K562 (cell line): ENCODE data around the gene ANKRD11. TPM values are rescaled to one million over a fixed set of nuclear protein-coding genes. Genes with fewer than 3 reads are reported as not detected.

Experiments used
- ATAC-seq: fragments of 200-7000 bp; cut with Tn5 transposase; 3 replicates; pipeline ENCODE4 v1.9.1; 2020; ENCODE audit warnings: moderate library complexity
- BruUV-seq: library from RNA; stranded (reverse); fragments of 400-500 nt; replicated peaks from 2 replicates; lab custom pipeline; 2021; lab: Mats Ljungman, UMichigan
- CTCF ChIA-PET: fragments of 300-600 bp; formaldehyde crosslinking; extraction: SDS; loops from one replicate; lab custom pipeline; 2021; ENCODE audit warnings: low intra/inter-chr PET ratio; lab: Yijun Ruan, JAX
- POLR2A ChIA-PET: fragments of 300-600, 350-650 bp; sonication (Branson Sonifier 250); formaldehyde crosslinking; extraction: SDS; loops from one replicate; lab custom pipeline; 2021; ENCODE audit warnings: antibody characterized with exemption, inconsistent platforms; lab: Yijun Ruan, JAX
- DNase-seq, 4 experiments: peaks; one replicate each; pipeline versions ENCODE4 v3.0.0 to v3.0.0-alpha.2; 2011 to 2018; ENCODE audit warnings: low spot score in 3 of 4, mixed read lengths in 3 of 4; ENCODE audit errors: extremely low read depth in 1 of 4
- FAIRE-seq: peaks from 2 replicates; lab custom pipeline; 2011; peaks lifted over from hg19 to GRCh38; lab: Jason Lieb, UNC
- H2AFZ ChIP-seq: 2 replicates; pipeline ENCODE4 v1.6.0; 2011; ENCODE audit warnings: low read depth, low read length, control low read depth, inconsistent platforms
- H3K27ac ChIP-seq: fragments of 200-600 bp; 3 replicates; pipeline ENCODE4 v1.8.0; 2011; ENCODE audit warnings: low read depth, mild to moderate bottlenecking, control low read depth, inconsistent platforms, low read length, moderate library complexity, mixed read lengths; ENCODE audit errors: extremely low read depth
- H3K27me3 ChIP-seq, 2 experiments: fragments of 300-600 bp in 1 of 2; 2 replicates in 1 of 2; 3 replicates in 1 of 2; pipeline versions ENCODE4 v1.6.0 to v1.8.0; 2011; ENCODE audit warnings: inconsistent platforms in 2 of 2, low read length in 2 of 2, mild to moderate bottlenecking in 1 of 2, mixed read lengths in 1 of 2, moderate library complexity in 1 of 2; ENCODE audit not compliant: control insufficient read depth in 2 of 2, insufficient read depth in 2 of 2
- H3K36me3 ChIP-seq: fragments of 300-600 bp; 3 replicates; pipeline ENCODE4 v1.8.0; 2011; ENCODE audit warnings: mild to moderate bottlenecking, low read length, inconsistent platforms; ENCODE audit not compliant: control insufficient read depth, insufficient read depth
- H3K4me1 ChIP-seq, 2 experiments: fragments of 200-600 bp in 1 of 2; replicated peaks in 1 of 2; 2 replicates in 1 of 2; 3 replicates in 1 of 2; pipeline versions ENCODE4 v1.5.1 to v1.8.0; 2011; ENCODE audit warnings: inconsistent platforms in 2 of 2, low read length in 2 of 2, mild to moderate bottlenecking in 1 of 2, mixed read lengths in 1 of 2, moderate library complexity in 1 of 2; ENCODE audit not compliant: control insufficient read depth in 2 of 2, insufficient read depth in 2 of 2
- H3K4me2 ChIP-seq: 2 replicates; pipeline ENCODE4 v1.6.1; 2011; ENCODE audit warnings: low read length, control low read depth, inconsistent platforms, mixed read lengths; ENCODE audit not compliant: insufficient read depth
- H3K4me3 ChIP-seq: fragments of 200-600 bp; sonication (generic), shearing (Covaris generic); 2 replicates; pipeline ENCODE4 v1.5.1; 2016; ENCODE audit warnings: control low read depth, inconsistent platforms
- H3K79me2 ChIP-seq: fragments of 200-600 bp; 3 replicates; pipeline ENCODE4 v1.8.0; 2011; ENCODE audit warnings: low read length, inconsistent platforms; ENCODE audit not compliant: control insufficient read depth, insufficient read depth
- H3K9ac ChIP-seq, 2 experiments: 2 replicates each; pipeline versions ENCODE4 v1.6.0 to v1.6.1; 2011; ENCODE audit warnings: low read depth in 2 of 2, low read length in 2 of 2, control low read depth in 1 of 2, inconsistent platforms in 1 of 2, mild to moderate bottlenecking in 1 of 2, mixed read lengths in 1 of 2; ENCODE audit not compliant: insufficient read depth in 1 of 2
- H3K9me1 ChIP-seq: one replicate; pipeline ENCODE4 v1.6.0; 2011; ENCODE audit warnings: inconsistent platforms, mild to moderate bottlenecking, low read length, moderate library complexity; ENCODE audit not compliant: control insufficient read depth, insufficient read depth
- H3K9me3 ChIP-seq: replicated peaks from 2 replicates; pipeline ENCODE4 v1.5.1; 2011; ENCODE audit warnings: low read depth, low read length, inconsistent platforms; ENCODE audit not compliant: control insufficient read depth, insufficient read depth
- H4K20me1 ChIP-seq: replicated peaks from 2 replicates; pipeline ENCODE4 v1.6.1; 2011; ENCODE audit warnings: low read length, inconsistent platforms, mixed read lengths; ENCODE audit not compliant: control insufficient read depth, insufficient read depth
- ATF1 ChIP-seq, 2 experiments: fragments of 450-650 bp in 1 of 2; IDR thresholded peaks; 2 replicates each; pipeline ENCODE4 v1.6.1; 2016; ENCODE audit warnings: missing compliant biosample characterization in 1 of 2, missing genetic modification characterization in 1 of 2
- BCL6 ChIP-seq: fragments of 250-450 bp; sonication (Bioruptor Pico); IDR thresholded peaks from 2 replicates; pipeline ENCODE4 v1.4.0; 2020
- HLTF ChIP-seq: fragments of 450-650 bp; IDR thresholded peaks from 2 replicates; pipeline ENCODE4 v1.6.1; 2016
- JUNB ChIP-seq: fragments of 450-650 bp; formaldehyde crosslinking; conservative IDR thresholded peaks from 2 replicates; pipeline ENCODE4 v1.4.0; 2020; ENCODE audit warnings: mild to moderate bottlenecking
- MAFG ChIP-seq: fragments of 450-650 bp; conservative IDR thresholded peaks from 2 replicates; pipeline ENCODE4 v1.6.1; 2016; ENCODE audit warnings: missing genetic modification characterization, missing compliant biosample characterization
- RFX1 ChIP-seq: fragments of 450-650 bp; IDR thresholded peaks from 2 replicates; pipeline ENCODE4 v1.6.1; 2016; ENCODE audit warnings: mild to moderate bottlenecking, moderate library complexity
- ZFX ChIP-seq: sonication (generic); formaldehyde crosslinking; IDR thresholded peaks from 2 replicates; pipeline ENCODE4 v1.8.0; 2022; ENCODE audit warnings: mild to moderate bottlenecking, missing genetic modification reagents, moderate library complexity
- ZNF699 ChIP-seq: fragments of 250-450 bp; sonication (Bioruptor Pico); IDR thresholded peaks from 2 replicates; pipeline ENCODE4 v1.8.0; 2021; ENCODE audit warnings: mild to moderate bottlenecking, moderate library complexity; ENCODE audit not compliant: insufficient replicate concordance
- WGBS: fragments of 100-300 bp; shearing (Covaris generic); methylation state at CpG from one replicate; pipeline ENCODE4 v1.1.6; 2016; ENCODE audit warnings: low coverage, mixed read lengths; ENCODE audit not compliant: insufficient coverage; ENCODE audit errors: missing lambda C conversion rate; 5-methylcytosine and 5-hydroxymethylcytosine counted together
- in situ Hi-C: fragments of 300-500 bp; cut with MboI; formaldehyde crosslinking; loops from 4 replicates; pipeline ENCODE4 v1.15.0; 2018; ENCODE audit warnings: inconsistent platforms, mixed read lengths
- intact Hi-C: fragments of 100-400 bp; cut with micrococcal nuclease; formaldehyde crosslinking; loops from 2 replicates; pipeline ENCODE4 v1.14.2; 2022
- polyA plus RNA-seq, 8 experiments: library from polyadenylated mRNA; depleted of rRNA in 4 of 8; stranded (reverse) in 5 of 8; unstranded in 3 of 8; fragments of >200 nt; fragmentation: Nextera tagmentation in 2 of 8; fragmentation: Illumina TruSeq in 1 of 8; extraction: Ambion mirVana in 2 of 8; extraction: Trizol in 1 of 8; gene quantifications; 2 replicates each; pipeline versions ENCODE4 v1.2.1 to v1.2.3, GENCODE V29; 2011 to 2014; ENCODE audit warnings: inconsistent platforms in 1 of 8, missing spikeins in 1 of 8
- total RNA-seq, 7 experiments: library from RNA; depleted of rRNA in 6 of 7; stranded (reverse); fragments of >200 nt in 6 of 7; fragmentation: Illumina TruSeq in 2 of 7; extraction: Trizol in 2 of 7; gene quantifications; 2 replicates each; pipeline versions ENCODE4 v1.2.1 to v1.2.3, GENCODE V29; 2011 to 2021; ENCODE audit warnings: low replicate concordance in 1 of 7
- TF ChIP-seq, protein P1 (sequence below): sonication (generic); formaldehyde crosslinking; IDR thresholded peaks from 2 replicates; pipeline ENCODE4 v1.8.0; 2022; ENCODE audit warnings: missing genetic modification reagents, mild to moderate bottlenecking, borderline replicate concordance
- TF ChIP-seq, protein P2 (sequence below), 2 experiments: fragments of 450-650 bp in 1 of 2; sonication (generic) in 1 of 2; formaldehyde crosslinking in 1 of 2; IDR thresholded peaks in 1 of 2; conservative IDR thresholded peaks in 1 of 2; 2 replicates each; pipeline versions ENCODE4 v1.6.1 to v1.8.1; 2016 to 2023; ENCODE audit warnings: mild to moderate bottlenecking in 2 of 2, moderate library complexity in 2 of 2, inconsistent platforms in 1 of 2, missing genetic modification reagents in 1 of 2

The ANKRD11 gene
- total and polyA plus RNA-seq, 9 of the 15 experiments (the other 6 are each of a cell fraction or from before 2014, with no cell fraction given) = 4.7 to 126 (median 31.7) TPM

DNA sequence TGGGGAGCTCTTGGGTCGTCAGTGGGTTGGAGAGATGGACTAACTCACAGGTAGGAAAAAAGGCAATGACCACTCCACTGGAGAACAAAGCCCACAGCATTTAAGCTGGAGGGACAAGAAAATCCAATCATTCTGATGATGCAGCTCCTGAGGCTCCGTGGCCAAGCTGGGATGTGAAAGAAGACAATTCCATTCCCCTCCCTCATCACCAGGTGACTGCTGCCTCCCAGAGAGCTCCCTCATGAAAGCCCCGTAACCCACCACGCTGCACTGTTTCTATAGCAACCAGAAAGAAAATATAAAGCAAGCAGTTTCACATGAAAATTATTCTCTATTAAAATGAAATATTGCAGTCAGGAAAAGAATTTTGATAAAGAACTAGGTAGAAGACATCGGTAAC is 15.2 kb downstream of the ANKRD11 start:
- FAIRE-seq = no peak
- Histone ChIP-seq H3K79me2 (peaks cover 100% of the 10 kb centered on the region), H3K4me3 (no peak overlapping the region), H3K36me3 (peaks cover 17% of the 10 kb centered on the region; the same call in 2 of the 3 replicates), H3K4me1 (peaks cover 33 to 52% of the 10 kb centered on the region in 2 experiments), H2AFZ (no peak overlapping the region), H3K4me2 (0 out of 2 replicates have a peak overlapping the region, but pooled peaks have one; percentile 4), H3K27ac (no peak overlapping the region), H3K9me3 (no peaks in the 10 kb centered on the region), H3K27me3 (no peaks in the 10 kb centered on the region), H4K20me1 (peaks cover 76% of the 10 kb centered on the region), H3K9ac (peak overlapping the region in 1 of 2 experiments; percentile 53; a peak in 1 of 4 replicates), H3K9me1 (peaks cover 24% of the 10 kb centered on the region)
- no peak for DNase-seq
- BruUV-seq = no TSS peak
- intact Hi-C loops = no loop called here
- TF ChIP-seq ZNF699 (CRISPR knock-in tag) = no peak
- TF ChIP-seq RFX1 = peak; percentile 80
- CTCF ChIA-PET = no interaction called here
- no peak for ATAC-seq
- in situ Hi-C loops = no loop called here
- 40% methylated on average over 5 of the region's 5 CpGs for WGBS
- POLR2A ChIA-PET = interaction anchor here (0.6 to 2.1 kb wide), 9 partner anchors 8 to 663 kb away, joined by 3 to 10 read pairs (median 6); partner anchors contain the start of gene APRT

DNA sequence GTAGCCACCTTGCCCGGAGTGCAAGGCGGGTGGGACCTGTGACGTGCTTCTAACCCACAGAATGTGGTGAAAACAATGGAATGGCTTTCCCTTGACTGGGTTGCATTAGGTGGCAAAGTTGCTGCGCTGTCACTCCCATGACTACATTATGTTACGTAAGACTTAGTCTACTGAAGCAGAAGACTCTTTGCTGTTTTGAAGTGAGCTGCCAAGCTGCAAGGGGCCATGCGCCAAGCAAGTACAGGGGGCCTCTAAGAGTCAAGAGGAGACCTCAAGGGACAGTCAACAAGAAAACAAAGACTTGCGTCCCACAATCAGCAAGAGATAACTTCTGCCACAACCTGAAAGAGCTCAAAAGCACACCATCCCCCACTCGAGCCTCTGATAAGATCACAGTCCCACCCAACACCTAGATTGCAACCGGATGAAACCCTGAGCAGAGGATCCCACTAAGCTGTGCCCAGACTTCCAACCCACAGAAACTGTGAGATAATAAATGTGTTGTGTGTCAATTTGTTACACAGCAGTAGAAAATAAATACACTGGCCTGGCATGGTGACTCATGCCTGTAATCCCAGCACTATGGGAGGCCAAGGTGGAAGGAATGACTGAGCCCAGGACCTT is 16.5 kb downstream of the ANKRD11 start:
- no TSS peak for BruUV-seq
- no peaks in the 10 kb centered on the region for H3K27me3 ChIP-seq
- H3K79me2 ChIP-seq = peaks cover 99% of the 10 kb centered on the region
- H3K4me3 ChIP-seq = no peak overlapping the region
- intact Hi-C loops = no loop called here
- no peak overlapping the region for H2AFZ ChIP-seq
- peaks cover 24% of the 10 kb centered on the region for H3K9me1 ChIP-seq
- ChIA-PET CTCF (no interaction called here), POLR2A (interaction anchor here (0.5 to 2.1 kb wide), 10 partner anchors 9 to 180 kb away, joined by 3 to 10 read pairs (median 6); no protein-coding TSS in a partner anchor)
- peak overlapping the region in 1 of 2 experiments; percentile 73; a peak in 2 of 4 replicates for H3K9ac ChIP-seq
- in situ Hi-C loops = no loop called here
- H3K9me3 ChIP-seq = no peaks in the 10 kb centered on the region
- peaks cover 19% of the 10 kb centered on the region; the same call in 2 of the 3 replicates for H3K36me3 ChIP-seq
- 47% methylated on average over 8 of the region's 9 CpGs for WGBS
- H3K4me2 ChIP-seq = peak overlapping the region; percentile 15; the same call in 1 of the 2 replicates
- FAIRE-seq (peak; percentile 77), ATAC-seq (peak; percentile 19), DNase-seq (no peak)
- peak overlapping the region; percentile 19; the same call in 1 of the 3 replicates for H3K27ac ChIP-seq
- peaks cover 75% of the 10 kb centered on the region for H4K20me1 ChIP-seq
- H3K4me1 ChIP-seq = peaks cover 30 to 49% of the 10 kb centered on the region in 2 experiments
- 0 out of 2 replicates have a peak, but pooled peaks have one; percentile 38 for TF ChIP-seq JUNB (CRISPR knock-in tag)
- TF ChIP-seq ATF1 (CRISPR knock-in tag; IDR thresholded peaks at IDR 0.05) = no peak
- TF ChIP-seq ATF1 (tag; IDR thresholded peaks at IDR 0.05) = no peak
- TF ChIP-seq MAFG = no peak
- TF ChIP-seq, protein P1, sequence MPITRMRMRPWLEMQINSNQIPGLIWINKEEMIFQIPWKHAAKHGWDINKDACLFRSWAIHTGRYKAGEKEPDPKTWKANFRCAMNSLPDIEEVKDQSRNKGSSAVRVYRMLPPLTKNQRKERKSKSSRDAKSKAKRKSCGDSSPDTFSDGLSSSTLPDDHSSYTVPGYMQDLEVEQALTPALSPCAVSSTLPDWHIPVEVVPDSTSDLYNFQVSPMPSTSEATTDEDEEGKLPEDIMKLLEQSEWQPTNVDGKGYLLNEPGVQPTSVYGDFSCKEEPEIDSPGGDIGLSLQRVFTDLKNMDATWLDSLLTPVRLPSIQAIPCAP (CRISPR knock-in tag) = no peak
- 0 out of 2 replicates have a peak, but pooled peaks have one; percentile 1 for TF ChIP-seq ZFX (CRISPR knock-in tag)
- no peak for TF ChIP-seq HLTF
- TF ChIP-seq, protein P2, sequence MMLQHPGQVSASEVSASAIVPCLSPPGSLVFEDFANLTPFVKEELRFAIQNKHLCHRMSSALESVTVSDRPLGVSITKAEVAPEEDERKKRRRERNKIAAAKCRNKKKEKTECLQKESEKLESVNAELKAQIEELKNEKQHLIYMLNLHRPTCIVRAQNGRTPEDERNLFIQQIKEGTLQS (IDR thresholded peaks at IDR 0.05) = peak; percentile 80
- TF ChIP-seq, protein P2 (CRISPR knock-in tag; conservative IDR thresholded peaks at IDR 0.05) = no peak
- TF ChIP-seq BCL6 = no peak
